Endodermal cell (in vitro differentiated cells): Measurements from ENCODE around the gene USP33. TPM values are rescaled to one million over a fixed set of nuclear protein-coding genes. Genes with fewer than 3 reads are reported as not detected.

Source experiments
- DNase-seq: peaks from one replicate; pipeline ENCODE4 v3.0.0-alpha.2; 2017
- H3K27ac ChIP-seq: 2 replicates; pipeline ENCODE4 v1.5.1; 2013; ENCODE audit warnings: mild to moderate bottlenecking, low read depth, low read length, moderate library complexity
- H3K27me3 ChIP-seq: 2 replicates; pipeline ENCODE4 v1.6.1; 2013; ENCODE audit warnings: mild to moderate bottlenecking, low read length, moderate library complexity; ENCODE audit not compliant: insufficient read depth, control insufficient read depth, poor library complexity, severe bottlenecking
- H3K36me3 ChIP-seq: 2 replicates; pipeline ENCODE4 v1.7.0; 2013; ENCODE audit warnings: mild to moderate bottlenecking, low read length, moderate library complexity; ENCODE audit not compliant: control insufficient read depth, insufficient read depth
- H3K4me1 ChIP-seq: one replicate; pipeline ENCODE4 v1.7.0; 2013; ENCODE audit warnings: low read length; ENCODE audit not compliant: control insufficient read depth, insufficient read depth
- H3K4me3 ChIP-seq: 2 replicates; pipeline ENCODE4 v1.5.1; 2013; ENCODE audit warnings: mild to moderate bottlenecking, low read length, moderate library complexity
- H3K9ac ChIP-seq: 2 replicates; pipeline ENCODE4 v1.6.1; 2013; ENCODE audit warnings: mild to moderate bottlenecking, low read length, moderate library complexity; ENCODE audit not compliant: poor library complexity, severe bottlenecking; ENCODE audit errors: extremely low read depth
- H3K9me3 ChIP-seq: 2 replicates; pipeline ENCODE4 v1.6.1; 2013; ENCODE audit warnings: mild to moderate bottlenecking, low read length, moderate library complexity; ENCODE audit not compliant: control insufficient read depth
- H3K27ac Mint-ChIP-seq: 2 replicates; pipeline ENCODE4 v1.8.0; 2020; ENCODE audit warnings: mixed read lengths
- H3K27me3 Mint-ChIP-seq: 2 replicates; pipeline ENCODE4 v1.8.0; 2021; ENCODE audit warnings: mild to moderate bottlenecking, mixed read lengths; ENCODE audit not compliant: insufficient read depth
- H3K36me3 Mint-ChIP-seq: 2 replicates; pipeline ENCODE4 v1.8.0; 2020; ENCODE audit warnings: low read depth, mixed read lengths
- H3K4me1 Mint-ChIP-seq: 2 replicates; pipeline ENCODE4 v1.8.0; 2020; ENCODE audit warnings: mixed read lengths
- H3K4me3 Mint-ChIP-seq: 2 replicates; pipeline ENCODE4 v1.8.0; 2020; ENCODE audit warnings: mild to moderate bottlenecking, moderate library complexity, mixed read lengths
- H3K9me3 Mint-ChIP-seq: 2 replicates; pipeline ENCODE4 v1.8.0; 2020; ENCODE audit warnings: mild to moderate bottlenecking, mixed read lengths
- WGBS, 2 experiments: methylation state at CpG; one replicate each; pipeline versions ENCODE4 v1.1.5 to v1.1.7; 2013; ENCODE audit warnings: missing lambda C conversion rate in 2 of 2, mixed read lengths in 1 of 2; ENCODE audit not compliant: insufficient coverage in 1 of 2, insufficient read length in 1 of 2; 5-methylcytosine and 5-hydroxymethylcytosine counted together
- total RNA-seq, 2 donors: library from RNA; stranded (reverse); fragmentation: NEBNext Ultra II Directional in 1 of 2; extraction: Animal tissue kit (Norgen Biotek cat#: 25700) in 1 of 2; gene quantifications; 2 replicates in 1 of 2; 3 replicates in 1 of 2; pipeline ENCODE4 v1.2.1, GENCODE V29; 2021
- TF ChIP-seq, protein P1 (sequence below): fragments of 200-600 bp; sonication (generic); conservative IDR thresholded peaks from 2 replicates; pipeline ENCODE4 v1.5.0; 2021; ENCODE audit warnings: antibody characterized with exemption, mild to moderate bottlenecking

USP33 gene
- total RNA-seq, 2 donors from 2014 or later: 61.8 to 67.6 TPM

- no peak overlapping the region for H3K9ac ChIP-seq
- TF ChIP-seq, protein P1, sequence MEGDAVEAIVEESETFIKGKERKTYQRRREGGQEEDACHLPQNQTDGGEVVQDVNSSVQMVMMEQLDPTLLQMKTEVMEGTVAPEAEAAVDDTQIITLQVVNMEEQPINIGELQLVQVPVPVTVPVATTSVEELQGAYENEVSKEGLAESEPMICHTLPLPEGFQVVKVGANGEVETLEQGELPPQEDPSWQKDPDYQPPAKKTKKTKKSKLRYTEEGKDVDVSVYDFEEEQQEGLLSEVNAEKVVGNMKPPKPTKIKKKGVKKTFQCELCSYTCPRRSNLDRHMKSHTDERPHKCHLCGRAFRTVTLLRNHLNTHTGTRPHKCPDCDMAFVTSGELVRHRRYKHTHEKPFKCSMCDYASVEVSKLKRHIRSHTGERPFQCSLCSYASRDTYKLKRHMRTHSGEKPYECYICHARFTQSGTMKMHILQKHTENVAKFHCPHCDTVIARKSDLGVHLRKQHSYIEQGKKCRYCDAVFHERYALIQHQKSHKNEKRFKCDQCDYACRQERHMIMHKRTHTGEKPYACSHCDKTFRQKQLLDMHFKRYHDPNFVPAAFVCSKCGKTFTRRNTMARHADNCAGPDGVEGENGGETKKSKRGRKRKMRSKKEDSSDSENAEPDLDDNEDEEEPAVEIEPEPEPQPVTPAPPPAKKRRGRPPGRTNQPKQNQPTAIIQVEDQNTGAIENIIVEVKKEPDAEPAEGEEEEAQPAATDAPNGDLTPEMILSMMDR: no peak
- H3K4me1 ChIP-seq: no peaks in the 10 kb centered on the region
- no peak overlapping the region for H3K27ac ChIP-seq
- H3K27me3 Mint-ChIP-seq: no peaks in the 10 kb centered on the region
- no peaks in the 10 kb centered on the region for H3K27me3 ChIP-seq
- no peak for DNase-seq
- H3K27ac Mint-ChIP-seq: no peak overlapping the region
- peaks cover 9% of the 10 kb centered on the region for H3K36me3 ChIP-seq
- H3K4me3 Mint-ChIP-seq: no peak overlapping the region
- no peaks in the 10 kb centered on the region for H3K9me3 Mint-ChIP-seq
- H3K36me3 Mint-ChIP-seq: no peaks in the 10 kb centered on the region
- H3K9me3 ChIP-seq: no peaks in the 10 kb centered on the region
- WGBS, 2 experiments: 97 to 98% methylated on average over 5 to 6 of the region's 6 CpGs
- H3K4me3 ChIP-seq: no peak overlapping the region
- H3K4me1 Mint-ChIP-seq: peaks cover 7% of the 10 kb centered on the region
These were observed 86.6 kb downstream of the USP33 start for GRCh38 chr1:77673030-77673429.

DNA sequence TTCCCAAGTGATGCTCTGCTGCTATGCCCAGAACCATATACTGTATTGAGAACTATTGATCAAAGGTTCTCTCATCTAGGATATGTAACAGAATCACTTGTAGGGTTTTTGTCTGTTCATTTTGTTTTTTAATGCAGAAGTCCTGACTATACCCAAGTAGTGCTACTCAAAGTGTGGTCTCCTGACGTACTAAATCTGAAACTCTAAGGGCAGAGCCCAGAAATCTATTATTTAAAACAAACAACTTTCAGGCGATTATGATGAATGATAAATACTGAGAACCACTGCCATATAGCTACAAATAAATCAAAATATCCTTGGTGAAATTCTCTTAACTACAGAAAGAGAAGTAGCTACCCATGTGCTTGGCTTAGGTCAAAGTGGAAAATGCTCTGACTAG, 87.3 kb downstream of the USP33 start:
- peaks cover 7% of the 10 kb centered on the region for H3K4me1 Mint-ChIP-seq
- H3K27ac Mint-ChIP-seq: no peak overlapping the region
- no peaks in the 10 kb centered on the region for H3K27me3 ChIP-seq
- no peak overlapping the region for H3K9ac ChIP-seq
- H3K9me3 Mint-ChIP-seq: no peaks in the 10 kb centered on the region
- peaks cover 9% of the 10 kb centered on the region for H3K36me3 ChIP-seq
- no peaks in the 10 kb centered on the region for H3K4me1 ChIP-seq
- 97 to 100% methylated on average over 1 to 2 of the region's 2 CpGs for WGBS, 2 experiments
- no peak overlapping the region for H3K4me3 Mint-ChIP-seq
- no peak overlapping the region for H3K4me3 ChIP-seq
- DNase-seq: no peak
- H3K9me3 ChIP-seq: no peaks in the 10 kb centered on the region
- TF ChIP-seq, protein P1: no peak
- no peaks in the 10 kb centered on the region for H3K36me3 Mint-ChIP-seq
- no peak overlapping the region for H3K27ac ChIP-seq
- no peaks in the 10 kb centered on the region for H3K27me3 Mint-ChIP-seq

GRCh38 chr1:77671836-77672235, 87.8 kb downstream of the USP33 start:
- Histone ChIP-seq H3K4me1 (no peaks in the 10 kb centered on the region), H3K27ac (no peak overlapping the region), H3K27me3 (no peaks in the 10 kb centered on the region), H3K9me3 (no peaks in the 10 kb centered on the region), H3K36me3 (peaks cover 9% of the 10 kb centered on the region), H3K9ac (no peak overlapping the region), H3K4me3 (no peak overlapping the region)
- Mint-ChIP-seq H3K4me1 (peaks cover 7% of the 10 kb centered on the region), H3K4me3 (no peak overlapping the region), H3K9me3 (no peaks in the 10 kb centered on the region), H3K36me3 (no peaks in the 10 kb centered on the region), H3K27me3 (no peaks in the 10 kb centered on the region), H3K27ac (no peak overlapping the region)
- TF ChIP-seq, protein P1: no peak
- no peak for DNase-seq
- WGBS, 2 experiments: 93 to 100% methylated on average over 4 to 5 of the region's 5 CpGs
